ENCODE data around the gene CFAP97D2.

DNA sequence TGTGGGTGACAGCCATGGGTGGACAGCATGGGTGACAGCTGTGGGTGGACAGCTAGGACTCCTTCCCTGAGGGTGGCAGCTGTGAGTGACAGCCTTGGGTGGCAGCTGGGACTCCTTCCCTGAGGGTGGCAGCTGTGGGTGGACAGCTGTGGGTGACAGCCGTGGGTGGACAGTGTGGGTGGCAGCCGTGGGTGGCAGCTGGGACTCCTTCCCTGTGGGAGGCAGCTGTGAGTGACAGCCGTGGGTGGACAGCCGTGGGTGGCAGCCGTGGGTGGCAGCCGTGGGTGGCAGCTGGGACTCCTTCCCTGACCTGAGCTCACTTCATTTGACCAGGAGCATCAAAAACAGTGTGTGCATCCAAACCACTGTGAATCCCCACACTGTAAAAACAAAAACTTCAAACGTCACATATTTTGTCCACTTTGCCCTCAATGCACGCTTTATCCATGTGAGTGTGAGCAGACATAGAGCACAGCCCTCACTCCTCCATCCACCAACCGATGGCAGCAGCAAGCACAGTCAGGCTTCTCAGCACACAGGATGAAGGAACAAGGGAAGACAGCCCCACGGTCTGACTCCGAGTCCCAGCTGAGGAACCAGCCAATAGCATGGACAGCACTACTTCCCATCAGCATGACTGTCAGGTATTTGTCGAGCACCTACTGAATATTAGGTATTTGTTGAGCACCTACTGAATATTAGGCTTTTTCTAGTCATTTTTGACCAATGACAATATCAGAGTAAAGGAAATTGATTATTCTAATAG is 1.6 kb upstream of the CFAP97D2 start:
- no peak for TF ChIP-seq POLR2A (IDR thresholded peaks at IDR 0.05; ENCODE audit: low read depth)
- TF ChIP-seq CTCF (IDR thresholded peaks at IDR 0.05), result no peak
- no peak for TF ChIP-seq EP300 (IDR thresholded peaks at IDR 0.05)
- TF ChIP-seq POLR2AphosphoS5 (IDR thresholded peaks at IDR 0.05), result no peak
